Type B pancreatic cell (in vitro differentiated cells): Measurements from ENCODE around the gene ANKRD63. TPM values are rescaled to one million over a fixed set of nuclear protein-coding genes. Genes with fewer than 3 reads are reported as not detected.

Source experiments
- DNase-seq: peaks from one replicate; pipeline ENCODE4 v3.0.0; 2021; ENCODE audit warnings: mixed read lengths; ENCODE audit not compliant: unreplicated experiment; ENCODE audit errors: extremely low spot score
- H3K27ac Mint-ChIP-seq: 2 replicates; pipeline ENCODE4 v1.8.0; 2021; ENCODE audit warnings: mild to moderate bottlenecking, mixed read lengths
- H3K27me3 Mint-ChIP-seq: 2 replicates; pipeline ENCODE4 v1.8.0; 2021; ENCODE audit warnings: mixed read lengths
- H3K36me3 Mint-ChIP-seq: 2 replicates; pipeline ENCODE4 v1.8.0; 2021; ENCODE audit warnings: mixed read lengths
- H3K4me1 Mint-ChIP-seq: one replicate; pipeline ENCODE4 v1.8.0; 2021; ENCODE audit warnings: mixed read lengths; ENCODE audit not compliant: unreplicated experiment
- H3K4me3 Mint-ChIP-seq: 2 replicates; pipeline ENCODE4 v1.8.0; 2021; ENCODE audit warnings: mild to moderate bottlenecking, mixed read lengths
- H3K9me3 Mint-ChIP-seq: 2 replicates; pipeline ENCODE4 v1.8.0; 2021; ENCODE audit warnings: mixed read lengths
- CTCF ChIP-seq: fragments of 200-600 bp; sonication (generic); conservative IDR thresholded peaks from 2 replicates; pipeline ENCODE4 v1.5.0; 2021; ENCODE audit warnings: antibody characterized with exemption, mild to moderate bottlenecking
- total RNA-seq: library from RNA; stranded (reverse); gene quantifications from 2 replicates; pipeline ENCODE4 v1.2.1, GENCODE V29; 2021; ENCODE audit warnings: low replicate concordance

Gene ANKRD63
- total RNA-seq, 1 donor from 2014 or later, result 1.5 TPM

GRCh38 chr15:40283615-40284300 lies 894 bp upstream of the ANKRD63 start:
- H3K27ac Mint-ChIP-seq, result no peak overlapping the region
- H3K27me3 Mint-ChIP-seq, result peaks cover 60% of the 10 kb centered on the region
- no peak for TF ChIP-seq CTCF
- no peak overlapping the region for H3K4me3 Mint-ChIP-seq
- H3K36me3 Mint-ChIP-seq, result no peaks in the 10 kb centered on the region
- peaks cover 26% of the 10 kb centered on the region for H3K4me1 Mint-ChIP-seq
- no peak for DNase-seq
- H3K9me3 Mint-ChIP-seq, result no peaks in the 10 kb centered on the region

DNA sequence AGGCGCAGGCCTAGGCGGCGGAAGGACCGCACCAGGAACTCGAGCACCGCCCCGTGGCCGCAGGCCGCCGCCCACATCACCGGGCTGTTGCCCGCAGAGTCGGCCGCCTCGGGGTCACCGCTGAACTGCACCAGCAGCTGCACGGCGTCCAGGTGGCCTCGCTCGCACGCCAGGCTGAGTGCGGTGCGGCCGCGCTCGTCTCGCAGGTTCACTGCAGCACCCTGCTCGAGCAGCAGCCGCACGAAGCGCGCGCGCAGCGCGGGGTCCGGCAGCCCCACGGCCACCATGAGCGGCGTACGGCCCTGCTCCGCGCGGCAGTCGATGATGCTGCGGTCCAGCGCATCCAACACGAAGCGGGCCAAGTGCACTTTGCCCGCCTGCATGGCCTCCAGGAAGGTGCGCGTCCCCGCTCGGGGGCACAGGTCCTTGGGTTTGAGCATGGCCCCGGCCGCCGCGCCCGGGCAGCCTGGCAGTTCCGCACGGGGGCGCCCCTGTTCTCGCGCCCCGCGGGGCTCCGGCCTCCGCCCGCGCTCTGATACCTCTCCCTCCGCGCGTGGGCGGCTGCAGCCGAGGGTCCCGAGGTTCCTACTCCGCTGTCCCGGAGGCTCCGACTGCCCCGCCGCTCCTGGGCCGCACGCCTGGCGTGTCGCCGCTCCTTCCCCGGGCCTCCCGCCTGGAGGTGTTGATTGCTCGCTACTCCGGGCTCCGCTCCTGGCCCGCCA lies 556 bp downstream of the ANKRD63 start:
- TF ChIP-seq CTCF, result peak; percentile 52
- Mint-ChIP-seq H3K4me3 (peak overlapping the region; percentile 65), H3K27ac (no peak overlapping the region), H3K9me3 (no peaks in the 10 kb centered on the region), H3K4me1 (peaks cover 34% of the 10 kb centered on the region), H3K27me3 (peaks cover 59% of the 10 kb centered on the region), H3K36me3 (no peaks in the 10 kb centered on the region)
- no peak for DNase-seq

DNA sequence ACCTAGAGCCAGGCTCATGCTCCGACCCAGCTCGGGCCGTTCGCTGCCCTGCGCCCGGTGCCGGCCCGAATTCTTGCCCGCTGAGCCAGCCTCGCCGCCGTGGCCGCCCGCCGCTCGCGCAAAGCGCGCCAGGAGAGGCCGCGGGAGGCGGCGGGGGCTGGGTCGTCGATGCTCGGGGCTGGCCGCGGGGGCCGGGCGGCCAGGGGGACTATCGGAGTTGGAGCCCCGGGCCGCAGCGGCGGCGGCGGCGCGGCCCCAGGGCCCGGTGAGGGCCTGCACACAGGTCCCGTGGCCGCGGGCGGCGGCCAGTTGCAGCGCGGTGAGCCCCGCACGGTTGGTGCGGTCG lies 1.1 kb downstream of the ANKRD63 start:
- Mint-ChIP-seq H3K36me3 (no peaks in the 10 kb centered on the region), H3K27me3 (peaks cover 57% of the 10 kb centered on the region), H3K27ac (no peak overlapping the region), H3K9me3 (no peaks in the 10 kb centered on the region), H3K4me3 (no peak overlapping the region), H3K4me1 (peaks cover 35% of the 10 kb centered on the region)
- no peak for TF ChIP-seq CTCF
- no peak for DNase-seq

- no peak for TF ChIP-seq CTCF
- H3K9me3 Mint-ChIP-seq, result no peaks in the 10 kb centered on the region
- DNase-seq, result no peak
- H3K4me3 Mint-ChIP-seq, result peak overlapping the region; percentile 73
- peaks cover 35% of the 10 kb centered on the region for H3K4me1 Mint-ChIP-seq
- H3K27ac Mint-ChIP-seq, result no peak overlapping the region
- peaks cover 57% of the 10 kb centered on the region for H3K27me3 Mint-ChIP-seq
- no peaks in the 10 kb centered on the region for H3K36me3 Mint-ChIP-seq
Measured at GRCh38 chr15:40281057-40281800, 1.6 kb downstream of the ANKRD63 start.

DNA sequence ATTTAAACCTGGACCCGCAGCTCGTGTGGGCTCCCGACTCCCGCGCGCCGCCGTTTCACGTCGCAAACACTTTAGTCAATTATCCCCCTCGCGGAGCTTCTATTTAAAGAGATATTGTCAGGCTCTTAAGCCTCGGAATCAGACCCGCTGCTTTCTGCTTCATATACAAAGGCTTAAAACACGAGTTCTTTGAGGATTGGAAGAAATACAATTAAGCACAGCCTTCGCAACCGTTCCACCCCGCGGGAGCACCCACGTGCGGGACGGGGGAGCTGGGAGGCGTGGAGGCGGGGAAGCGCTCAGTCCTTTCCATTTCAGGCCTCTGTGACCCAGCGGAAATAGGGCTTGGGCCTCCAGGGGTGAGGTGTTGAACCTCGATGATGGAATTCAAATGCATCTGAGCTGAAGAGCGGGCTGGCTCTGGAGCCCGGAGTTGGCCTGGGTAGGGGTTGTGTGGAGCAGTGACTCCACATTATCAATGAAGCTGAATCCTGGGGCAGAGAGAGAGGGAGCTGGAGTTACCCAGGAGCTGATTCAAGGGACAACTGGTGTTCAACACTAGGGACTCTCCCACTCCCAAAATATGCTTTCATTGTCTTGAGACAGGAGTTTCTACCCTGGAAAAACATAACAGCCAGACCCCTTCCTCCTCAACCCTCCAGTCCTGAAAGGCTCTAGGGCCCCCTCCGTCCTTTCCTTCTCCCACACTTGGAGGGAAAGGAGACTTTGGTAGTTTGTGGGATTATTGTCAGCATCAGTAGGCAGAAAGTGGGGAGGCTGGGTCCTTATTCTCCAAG lies 2.4 kb downstream of the ANKRD63 start:
- TF ChIP-seq CTCF, result no peak
- Mint-ChIP-seq H3K4me1 (peaks cover 30% of the 10 kb centered on the region), H3K36me3 (no peaks in the 10 kb centered on the region), H3K9me3 (no peaks in the 10 kb centered on the region), H3K27me3 (peaks cover 52% of the 10 kb centered on the region), H3K27ac (no peak overlapping the region), H3K4me3 (peak overlapping the region; percentile 67)
- no peak for DNase-seq
